Stimulated activated CD4-positive, alpha-beta T cell treated with anti-CD3 and anti-CD28 coated beads, Interleukin-1b, Interleukin-23, amount 100 ng/mL, for 24 hours (primary cell): ENCODE measurements around the gene ZNF771.

ENCODE experiments used
- DNase-seq, 4 experiments: peaks; one replicate each; pipeline ENCODE4 v3.0.0-alpha.2; 2020; ENCODE audit warnings: low read depth in 4 of 4, low spot score in 1 of 4

ZNF771 gene

GRCh38 chr16:30397776-30398660 is 9.4 kb upstream of the ZNF771 start:
- DNase-seq, result no peak

GRCh38 chr16:30398661-30399434 is 8.6 kb upstream of the ZNF771 start:
- DNase-seq, result no peak

DNA sequence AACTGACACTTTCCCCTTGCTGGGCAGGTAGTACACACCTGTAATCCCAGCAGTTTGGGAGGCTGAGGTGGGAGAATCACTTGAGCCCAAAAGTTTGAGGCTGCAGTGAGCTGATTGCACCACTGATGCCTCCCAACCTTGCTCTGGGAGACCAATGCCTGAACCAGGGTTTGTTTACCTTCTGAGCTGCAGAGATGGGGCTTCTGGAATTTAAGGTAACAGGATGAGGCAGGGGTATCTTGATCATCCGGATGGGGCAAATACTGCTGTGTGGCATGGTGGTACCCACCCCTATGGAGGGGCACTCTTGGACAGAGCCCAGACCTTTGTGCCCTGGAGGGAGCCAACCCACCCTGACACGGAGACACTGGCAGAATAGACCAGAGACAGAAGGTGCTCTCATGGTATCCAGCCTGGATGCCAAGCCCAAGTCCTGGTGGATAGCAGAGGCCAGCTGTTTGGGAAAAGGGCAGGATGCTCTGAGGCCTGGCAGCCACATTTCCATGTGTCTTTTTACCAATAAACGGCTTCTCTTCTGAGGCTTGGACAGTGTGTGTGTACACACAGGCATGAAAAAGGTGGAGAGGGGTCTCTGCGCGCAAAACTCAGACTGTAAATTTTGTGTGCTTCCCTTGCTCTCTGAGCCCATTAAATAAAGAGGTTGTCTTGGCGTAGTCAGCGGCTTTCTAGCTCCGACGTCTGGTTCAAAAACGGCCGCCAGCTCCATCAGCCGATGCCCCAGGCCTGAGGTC is 7.8 kb upstream of the ZNF771 start:
- DNase-seq, result no peak

DNA sequence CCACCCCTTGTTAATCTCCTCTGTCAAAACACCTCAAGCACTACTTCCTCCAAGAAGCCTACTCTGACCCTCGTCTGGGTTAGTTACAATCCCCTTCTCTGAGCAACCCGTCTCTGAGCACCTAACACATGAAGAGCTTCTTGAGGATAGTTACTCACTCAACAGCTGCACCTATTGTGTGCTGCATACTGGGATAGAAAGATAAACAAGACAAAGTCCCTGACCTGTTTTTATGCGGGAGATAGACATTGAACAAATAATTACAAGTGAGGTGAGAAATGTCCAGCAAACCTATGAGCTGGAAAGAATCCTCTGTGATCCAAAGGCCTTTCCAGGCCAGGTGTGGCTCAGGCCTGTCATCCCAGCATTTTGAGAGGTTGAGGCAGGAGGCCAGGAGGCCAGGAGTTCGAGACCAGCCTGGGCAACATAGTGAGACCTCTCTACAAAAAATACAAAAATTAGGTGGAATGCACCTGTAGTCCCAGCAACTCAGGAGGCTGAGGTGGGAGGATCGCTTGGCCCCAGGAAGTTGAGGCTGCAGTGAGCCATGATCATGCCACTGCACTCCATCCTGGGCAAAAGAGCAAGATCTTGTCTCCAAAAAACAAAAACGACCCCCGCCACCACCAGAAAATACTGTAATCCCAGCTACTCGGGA is 5.5 kb upstream of the ZNF771 start:
- DNase-seq, result no peak

DNA sequence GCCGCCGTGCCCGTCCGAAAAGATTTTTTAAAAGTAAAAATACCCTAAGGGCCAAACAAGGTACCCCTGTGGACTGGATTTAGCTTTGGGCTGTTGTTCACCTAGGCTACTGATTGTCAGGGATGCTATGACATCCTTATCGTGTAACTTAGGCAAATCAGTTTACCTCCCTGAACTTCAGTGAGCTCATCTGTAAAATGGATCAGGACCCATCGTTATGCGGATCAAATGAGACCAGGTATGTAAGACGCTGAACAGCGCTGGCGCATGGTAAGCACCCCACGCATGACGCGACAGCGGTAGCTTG is 658 bp upstream of the ZNF771 start:
- DNase-seq, result no peak

- no peak for DNase-seq
These were observed 563 bp downstream of the ZNF771 start for GRCh38 chr16:30407804-30408534.

DNA sequence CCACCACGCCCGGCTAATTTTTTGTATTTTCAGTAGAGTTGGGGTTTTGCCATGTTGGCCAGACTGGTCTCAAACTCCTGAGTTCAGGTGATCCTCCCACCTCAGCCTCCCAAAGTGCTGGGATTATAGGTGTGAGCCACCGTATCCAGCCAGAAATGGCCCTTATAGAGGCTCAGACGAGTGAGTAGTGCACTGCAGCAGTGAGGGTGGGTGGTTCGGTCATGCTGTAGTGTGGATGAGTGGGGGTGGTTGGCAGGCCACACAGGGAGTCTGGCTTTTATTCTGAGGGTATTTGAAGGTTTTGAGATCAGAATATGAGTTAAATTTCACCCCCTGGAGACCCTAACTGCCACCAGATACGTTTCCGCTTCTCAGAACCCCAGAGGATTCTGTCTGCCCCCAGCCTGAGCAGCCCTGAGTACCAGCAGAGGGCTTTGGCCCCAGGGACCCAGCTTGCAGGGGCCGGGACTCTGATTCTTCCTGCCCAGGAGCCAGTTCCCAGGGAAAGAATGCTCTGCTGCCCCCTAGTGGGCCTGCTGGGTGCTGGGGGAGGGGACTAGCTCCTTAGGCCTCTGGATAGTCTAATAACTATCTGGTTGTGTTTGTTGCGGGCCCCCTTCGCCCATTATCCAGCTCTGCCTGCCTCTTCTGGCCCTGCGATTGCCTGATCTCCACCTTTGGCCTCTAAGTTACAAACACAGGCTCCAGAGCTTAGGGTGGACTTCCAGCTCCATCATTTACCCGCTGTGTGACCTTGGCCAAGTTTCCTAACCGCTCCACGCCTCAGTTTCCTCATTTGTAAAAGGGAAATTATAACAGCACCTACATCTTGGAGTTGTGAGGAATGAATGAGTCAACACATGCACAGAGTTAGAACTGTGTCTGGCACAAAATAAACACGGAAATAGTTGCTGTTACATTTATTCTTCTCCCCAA is 2.0 kb downstream of the ZNF771 start:
- DNase-seq, result peak; percentile 84 to 91 (median 86)

DNA sequence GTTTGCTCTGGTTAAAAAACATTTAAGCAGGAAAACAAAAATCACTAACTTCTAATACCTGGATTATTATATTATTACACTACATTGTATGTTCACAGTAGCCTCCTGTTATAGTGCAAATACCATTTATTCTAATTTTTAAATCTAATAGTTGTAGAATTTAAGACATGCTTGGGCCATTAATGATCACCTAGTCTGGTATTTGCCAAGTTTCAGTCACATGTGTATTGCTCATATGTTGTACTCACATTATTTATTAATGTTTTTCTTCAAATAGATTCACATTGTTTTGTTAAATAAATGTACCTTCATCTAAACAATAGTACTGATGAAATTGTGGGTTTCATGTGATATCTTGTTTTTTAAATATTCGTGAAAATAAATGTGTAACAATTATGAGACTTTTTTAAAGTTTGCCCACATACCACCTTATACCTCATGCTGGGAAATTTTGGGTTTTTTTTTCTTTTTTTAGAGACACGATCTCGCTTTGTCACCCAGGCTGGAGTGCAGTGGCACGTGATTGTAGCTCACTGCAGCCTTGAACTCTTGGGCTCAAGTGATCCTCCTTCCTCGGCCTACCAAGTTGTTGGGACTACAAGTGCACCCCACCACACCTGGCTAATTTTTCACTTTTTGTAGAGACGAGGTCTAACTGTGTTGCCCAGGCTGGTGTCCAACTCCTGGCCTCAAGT is 5.9 kb downstream of the ZNF771 start:
- no peak for DNase-seq

GRCh38 chr16:30414159-30414558 is 6.8 kb downstream of the ZNF771 start:
- no peak for DNase-seq

DNA sequence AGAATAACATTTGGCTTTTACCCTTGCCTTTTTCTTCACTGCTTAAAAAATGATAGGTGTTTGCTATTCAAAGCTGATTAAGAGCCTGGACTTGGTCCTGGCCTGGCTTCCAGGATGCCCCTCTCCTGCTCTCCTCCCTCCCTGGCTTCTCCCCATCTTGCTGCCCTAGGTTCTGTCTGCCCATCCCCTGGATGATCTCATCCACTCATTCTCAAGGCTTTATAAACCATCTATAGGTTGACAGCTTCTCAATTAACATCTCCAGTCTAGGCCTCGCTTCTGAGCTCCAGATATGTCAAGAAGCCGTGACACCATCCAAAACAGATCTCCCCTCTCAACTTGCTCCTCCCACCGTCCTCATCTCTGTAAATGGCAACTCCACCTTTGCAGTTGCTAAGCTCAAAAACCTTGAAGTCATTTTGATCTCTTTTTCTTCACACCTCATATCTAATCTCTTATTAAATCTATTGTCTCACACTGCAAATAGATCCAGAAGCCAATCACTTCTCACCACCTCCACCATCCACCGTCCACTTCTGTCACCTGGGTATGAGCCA is 8.7 kb downstream of the ZNF771 start:
- DNase-seq, result no peak

DNA sequence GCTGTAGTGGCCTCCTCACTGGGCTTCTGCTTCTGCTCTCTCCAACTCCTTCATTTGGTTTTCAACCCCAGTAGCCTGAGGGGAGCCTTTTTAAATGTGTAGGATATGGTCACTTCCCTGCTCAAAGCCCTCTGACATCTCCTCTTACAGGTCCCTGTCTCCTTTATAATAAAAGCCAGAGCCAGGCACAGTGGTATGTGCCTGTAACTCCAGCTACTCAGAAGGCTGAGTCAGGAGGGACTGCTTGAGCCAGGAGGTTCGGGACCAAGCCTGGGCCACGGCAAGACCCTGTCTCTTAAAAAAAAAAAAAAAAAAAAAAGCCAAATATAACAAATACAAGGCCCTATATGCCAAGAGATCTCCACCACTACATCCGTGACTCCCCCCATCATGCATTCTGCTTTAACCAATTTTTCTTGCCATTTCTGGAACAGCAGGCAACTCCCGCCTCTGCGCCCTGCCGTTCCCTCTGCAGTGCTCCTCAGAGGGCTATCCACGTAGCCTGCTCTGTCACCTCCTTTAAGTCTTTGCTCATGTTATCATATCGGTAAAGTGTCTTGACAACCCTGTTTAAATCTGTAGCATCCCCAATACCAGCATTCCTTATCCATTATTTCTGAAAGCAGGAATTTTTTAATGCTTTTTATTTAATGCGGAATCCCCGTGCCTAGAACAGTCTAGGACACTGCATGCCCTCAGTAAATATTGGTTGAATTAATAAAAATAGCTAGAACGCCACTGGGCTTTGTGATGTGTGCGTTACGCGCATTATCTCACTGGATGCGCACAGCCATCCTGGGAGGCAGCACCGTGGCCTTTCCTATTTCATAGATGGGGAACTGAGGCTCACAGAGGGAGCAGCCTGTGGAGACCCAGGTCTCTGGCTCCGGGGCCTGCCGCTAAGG is 9.5 kb downstream of the ZNF771 start:
- DNase-seq, result no peak

DNA sequence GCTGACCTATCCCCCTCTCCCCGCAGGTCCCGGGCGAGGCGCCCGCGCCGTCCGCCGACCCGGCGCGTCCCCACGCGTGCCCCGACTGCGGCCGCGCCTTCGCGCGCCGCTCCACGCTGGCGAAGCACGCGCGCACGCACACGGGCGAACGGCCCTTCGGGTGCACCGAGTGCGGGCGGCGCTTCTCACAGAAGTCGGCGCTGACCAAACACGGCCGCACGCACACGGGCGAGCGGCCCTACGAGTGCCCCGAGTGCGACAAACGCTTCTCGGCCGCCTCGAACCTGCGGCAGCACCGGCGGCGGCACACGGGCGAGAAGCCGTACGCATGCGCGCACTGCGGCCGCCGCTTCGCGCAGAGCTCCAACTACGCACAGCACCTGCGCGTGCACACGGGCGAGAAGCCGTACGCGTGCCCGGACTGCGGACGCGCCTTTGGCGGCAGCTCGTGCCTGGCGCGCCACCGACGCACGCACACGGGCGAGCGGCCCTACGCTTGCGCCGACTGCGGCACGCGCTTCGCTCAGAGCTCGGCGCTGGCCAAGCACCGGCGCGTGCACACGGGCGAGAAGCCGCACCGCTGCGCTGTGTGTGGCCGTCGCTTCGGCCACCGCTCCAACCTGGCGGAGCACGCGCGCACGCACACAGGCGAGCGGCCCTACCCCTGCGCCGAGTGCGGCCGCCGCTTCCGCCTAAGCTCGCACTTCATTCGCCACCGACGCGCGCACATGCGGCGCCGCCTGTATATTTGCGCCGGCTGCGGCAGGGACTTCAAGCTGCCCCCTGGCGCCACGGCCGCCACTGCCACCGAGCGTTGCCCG is 10.3 kb downstream of the ZNF771 start:
- peak in 3 of 4 experiments; percentile 69 to 82 (median 79) for DNase-seq

- no peak for DNase-seq
These were observed 11.2 kb downstream of the ZNF771 start for GRCh38 chr16:30418350-30419181.

- DNase-seq, result no peak
These were observed 13.6 kb downstream of the ZNF771 start for GRCh38 chr16:30421010-30421409.

- no peak for DNase-seq
These were observed 20.6 kb downstream of the ZNF771 start for GRCh38 chr16:30428055-30428454.

- no peak for DNase-seq
These were observed 21.9 kb downstream of the ZNF771 start for GRCh38 chr16:30429418-30429677.
